ENCODE results near the gene MYO5B.

Gene MYO5B

GRCh38 chr18:50143886-50144285 is 51.1 kb downstream of the MYO5B start:
- TF ChIP-seq CTCF (IDR thresholded peaks at IDR 0.05; ENCODE audit: low read depth, low read length, missing control alignments) = no peak
- H3K4me3 ChIP-seq (ENCODE audit: low read depth, low read length) = no peak overlapping the region
- DNase-seq (ENCODE audit: low read depth) = no peak
- in situ Hi-C loops (cut with HindIII; ENCODE audit: low sequenced_read_pairs) = no loop called here

- in situ Hi-C loops (cut with HindIII; ENCODE audit: low sequenced_read_pairs) = no loop called here
- DNase-seq (ENCODE audit: low read depth) = no peak
- no peak for TF ChIP-seq CTCF (IDR thresholded peaks at IDR 0.05; ENCODE audit: low read depth, low read length, missing control alignments)
- no peak overlapping the region for H3K4me3 ChIP-seq (ENCODE audit: low read depth, low read length)
These were observed 51.7 kb downstream of the MYO5B start for GRCh38 chr18:50143294-50143693.

GRCh38 chr18:50142441-50143120 is 52.4 kb downstream of the MYO5B start:
- no peak for TF ChIP-seq CTCF (IDR thresholded peaks at IDR 0.05; ENCODE audit: low read depth, low read length, missing control alignments)
- DNase-seq (ENCODE audit: low read depth) = no peak
- in situ Hi-C loops (cut with HindIII; ENCODE audit: low sequenced_read_pairs) = no loop called here
- no peak overlapping the region for H3K4me3 ChIP-seq (ENCODE audit: low read depth, low read length)

GRCh38 chr18:50138181-50139064 is 56.5 kb downstream of the MYO5B start:
- DNase-seq (ENCODE audit: low read depth) = peak; percentile 15
- no peak for TF ChIP-seq CTCF (IDR thresholded peaks at IDR 0.05; ENCODE audit: low read depth, low read length, missing control alignments)
- in situ Hi-C loops (cut with HindIII; ENCODE audit: low sequenced_read_pairs) = no loop called here
- no peak overlapping the region for H3K4me3 ChIP-seq (ENCODE audit: low read depth, low read length)

- no peak for TF ChIP-seq CTCF (IDR thresholded peaks at IDR 0.05; ENCODE audit: low read depth, low read length, missing control alignments)
- H3K4me3 ChIP-seq (ENCODE audit: low read depth, low read length) = no peak overlapping the region
- no peak for DNase-seq (ENCODE audit: low read depth)
- in situ Hi-C loops (cut with HindIII; ENCODE audit: low sequenced_read_pairs) = no loop called here
These were observed 59.0 kb downstream of the MYO5B start for GRCh38 chr18:50135903-50136302.

GRCh38 chr18:50133526-50133925 is 61.4 kb downstream of the MYO5B start:
- no peak overlapping the region for H3K4me3 ChIP-seq (ENCODE audit: low read depth, low read length)
- in situ Hi-C loops (cut with HindIII; ENCODE audit: low sequenced_read_pairs) = no loop called here
- no peak for DNase-seq (ENCODE audit: low read depth)
- no peak for TF ChIP-seq CTCF (IDR thresholded peaks at IDR 0.05; ENCODE audit: low read depth, low read length, missing control alignments)
